ENCODE results near the gene MYO18B. TPM values are rescaled to one million over a fixed set of nuclear protein-coding genes. Genes with fewer than 3 reads are reported as not detected.

MYO18B gene
- total RNA-seq, 1 donor from 2014 or later: not detected

DNA sequence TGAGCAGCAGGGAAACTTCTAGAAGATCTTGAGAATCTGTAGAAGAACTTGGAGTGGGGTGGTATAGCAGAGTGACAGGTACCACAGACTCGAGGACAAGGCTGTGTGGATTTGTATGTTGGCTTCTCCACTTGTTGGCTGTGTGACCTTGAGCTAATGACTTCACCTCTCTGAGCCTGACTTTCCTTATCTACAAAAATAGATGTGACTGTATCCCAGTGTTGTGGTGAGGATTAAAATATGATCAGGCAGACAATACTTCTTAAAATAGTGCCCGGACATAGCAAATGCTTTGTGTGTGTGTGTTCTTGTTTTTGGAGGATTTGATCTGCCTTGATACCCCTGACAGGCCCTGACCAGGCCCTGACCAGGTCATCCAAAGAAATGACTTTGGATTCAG lies 40.8 kb downstream of the MYO18B start:
- no peak for TF ChIP-seq CTCF (IDR thresholded peaks at IDR 0.05; ENCODE audit: insufficient read depth, low read length, severe bottlenecking)
- no peaks in the 10 kb centered on the region for H3K36me3 ChIP-seq (ENCODE audit: control insufficient read depth, insufficient read depth, low read length)
- no peaks in the 10 kb centered on the region for H3K27me3 ChIP-seq (ENCODE audit: control insufficient read depth, insufficient read depth, low read length)
- FAIRE-seq (no peak), DNase-seq (ENCODE audit: low read depth) (no peak)
- H3K4me3 ChIP-seq (ENCODE audit: low read depth, low read length): no peak overlapping the region

DNA sequence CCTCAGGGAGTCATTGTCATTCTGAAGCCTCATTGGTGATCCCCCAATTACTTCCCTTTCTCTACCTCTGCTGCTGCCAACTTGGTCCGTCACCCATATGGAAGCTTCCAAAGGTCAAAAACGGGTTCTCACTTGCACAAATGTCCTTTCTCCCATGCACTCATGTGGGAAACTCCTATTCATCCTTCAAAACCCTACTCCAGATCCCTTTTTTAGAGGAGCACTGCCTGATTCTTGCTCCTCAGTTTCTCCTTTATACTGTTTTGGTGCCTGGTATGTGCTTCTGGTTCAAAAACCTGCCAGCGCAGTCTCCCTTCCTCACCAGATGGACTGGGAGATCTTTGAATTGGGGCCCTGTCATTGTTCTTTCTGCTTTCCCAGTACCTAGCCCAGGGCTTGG lies 41.9 kb downstream of the MYO18B start:
- Histone ChIP-seq H3K36me3 (ENCODE audit: control insufficient read depth, insufficient read depth, low read length) (no peaks in the 10 kb centered on the region), H3K27me3 (ENCODE audit: control insufficient read depth, insufficient read depth, low read length) (no peaks in the 10 kb centered on the region), H3K4me3 (ENCODE audit: low read depth, low read length) (no peak overlapping the region)
- TF ChIP-seq CTCF (IDR thresholded peaks at IDR 0.05; ENCODE audit: insufficient read depth, low read length, severe bottlenecking): no peak
- DNase-seq (ENCODE audit: low read depth): no peak
- FAIRE-seq: no peak

DNA sequence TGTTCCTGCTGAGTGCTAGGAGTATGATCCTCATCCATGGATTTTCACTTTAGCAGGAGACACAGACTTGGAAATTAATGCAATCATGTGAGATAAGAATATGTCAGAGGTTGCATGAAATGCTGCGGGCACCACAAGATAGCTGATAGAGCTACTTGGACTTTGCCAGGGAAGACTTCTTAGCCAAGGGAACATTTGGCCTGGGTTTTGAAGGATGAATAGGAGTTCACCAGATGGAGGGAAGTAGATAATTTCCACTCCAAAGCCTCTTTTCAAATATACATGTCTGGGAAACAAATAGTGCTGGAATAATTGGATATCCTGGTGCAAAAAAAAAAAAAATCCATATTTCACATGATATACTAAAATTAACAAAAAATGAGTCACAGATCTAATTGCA lies 44.2 kb downstream of the MYO18B start:
- FAIRE-seq (no peak), DNase-seq (ENCODE audit: low read depth) (no peak)
- TF ChIP-seq CTCF (IDR thresholded peaks at IDR 0.05; ENCODE audit: insufficient read depth, low read length, severe bottlenecking): no peak
- H3K36me3 ChIP-seq (ENCODE audit: control insufficient read depth, insufficient read depth, low read length): no peaks in the 10 kb centered on the region
- no peak overlapping the region for H3K4me3 ChIP-seq (ENCODE audit: low read depth, low read length)
- H3K27me3 ChIP-seq (ENCODE audit: control insufficient read depth, insufficient read depth, low read length): no peaks in the 10 kb centered on the region

DNA sequence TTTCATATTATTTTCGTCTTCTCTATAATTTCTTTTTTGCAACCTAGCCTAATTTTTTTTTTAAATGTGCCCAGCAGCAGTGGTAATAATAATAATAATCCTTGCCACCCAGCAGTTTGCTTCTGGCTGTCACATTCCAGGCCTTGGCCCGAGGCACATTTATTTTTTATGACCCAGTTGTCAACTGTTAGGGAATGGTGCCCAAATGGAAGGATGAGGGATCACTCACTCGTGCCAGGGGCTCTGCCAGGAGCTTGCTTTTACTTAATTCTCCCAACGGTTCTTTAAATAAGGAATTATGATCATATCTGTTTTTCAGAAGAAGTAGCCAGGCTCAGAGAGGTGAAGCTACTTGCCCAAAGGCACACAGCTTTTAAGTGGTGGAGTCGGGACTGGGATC lies 49.6 kb downstream of the MYO18B start:
- no peak for TF ChIP-seq CTCF (IDR thresholded peaks at IDR 0.05; ENCODE audit: insufficient read depth, low read length, severe bottlenecking)
- H3K36me3 ChIP-seq (ENCODE audit: control insufficient read depth, insufficient read depth, low read length): no peaks in the 10 kb centered on the region
- no peak for DNase-seq (ENCODE audit: low read depth)
- FAIRE-seq: no peak
- no peaks in the 10 kb centered on the region for H3K27me3 ChIP-seq (ENCODE audit: control insufficient read depth, insufficient read depth, low read length)
- H3K4me3 ChIP-seq (ENCODE audit: low read depth, low read length): no peak overlapping the region

DNA sequence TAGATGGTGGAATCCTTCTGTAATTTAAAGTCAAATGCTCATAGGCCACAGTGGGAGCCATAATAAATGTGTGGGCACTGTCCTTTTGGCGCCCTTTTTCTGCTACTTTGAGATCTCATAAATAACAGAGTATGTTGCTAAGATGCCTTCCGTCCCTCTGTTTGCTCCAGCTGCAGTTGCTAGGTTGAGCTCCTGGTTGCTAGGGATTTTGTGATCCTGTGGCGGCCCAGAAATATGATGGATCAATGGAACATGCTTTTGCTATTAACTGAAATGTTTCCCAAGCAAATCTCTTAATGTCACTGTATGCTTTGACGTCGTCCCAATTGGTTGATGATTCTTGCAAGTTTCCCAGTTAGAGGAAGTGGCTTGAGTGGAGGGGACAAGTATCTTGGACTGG lies 53.5 kb downstream of the MYO18B start:
- no peak for TF ChIP-seq CTCF (IDR thresholded peaks at IDR 0.05; ENCODE audit: insufficient read depth, low read length, severe bottlenecking)
- Histone ChIP-seq H3K36me3 (ENCODE audit: control insufficient read depth, insufficient read depth, low read length) (no peaks in the 10 kb centered on the region), H3K4me3 (ENCODE audit: low read depth, low read length) (no peak overlapping the region), H3K27me3 (ENCODE audit: control insufficient read depth, insufficient read depth, low read length) (no peaks in the 10 kb centered on the region)
- no peak for DNase-seq (ENCODE audit: low read depth)
- no peak for FAIRE-seq

DNA sequence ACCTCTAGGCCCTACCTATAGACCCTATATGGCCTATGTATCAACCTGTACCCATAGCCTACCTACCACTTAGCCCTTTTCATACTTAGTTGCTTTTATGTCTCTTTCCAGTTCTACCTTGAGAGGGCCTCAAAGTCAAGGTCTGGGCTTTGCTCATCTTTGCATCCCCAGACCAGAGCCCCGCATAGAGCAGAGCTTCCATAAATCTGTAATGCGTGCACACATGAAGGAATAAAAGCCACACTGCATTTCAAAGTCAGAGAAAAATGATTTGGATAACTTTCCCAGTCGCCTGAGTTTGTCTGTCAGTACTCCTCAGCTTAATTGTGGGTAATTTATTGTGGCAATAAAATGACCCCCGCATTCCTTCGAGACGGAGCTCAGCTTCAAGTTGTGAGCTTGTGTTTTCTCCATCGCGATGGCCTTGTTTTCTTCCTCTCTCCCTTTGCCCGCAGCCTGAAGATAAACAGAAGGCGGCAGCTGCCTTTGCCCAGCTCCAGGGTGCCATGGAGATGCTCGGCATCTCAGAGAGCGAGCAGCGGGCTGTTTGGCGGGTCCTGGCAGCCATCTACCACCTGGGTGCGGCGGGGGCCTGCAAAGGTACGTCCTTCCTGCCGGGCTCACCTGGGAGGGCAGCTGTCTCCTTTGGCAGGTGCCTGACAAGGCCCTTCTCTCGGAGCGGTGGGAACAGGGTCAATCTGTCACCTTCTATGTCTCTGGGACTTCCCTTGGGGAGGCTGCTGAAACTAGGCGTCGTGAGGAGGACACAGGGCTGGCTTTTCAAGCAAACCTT lies 55.7 kb downstream of the MYO18B start:
- Histone ChIP-seq H3K36me3 (ENCODE audit: control insufficient read depth, insufficient read depth, low read length) (no peaks in the 10 kb centered on the region), H3K4me3 (ENCODE audit: low read depth, low read length) (no peak overlapping the region), H3K27me3 (ENCODE audit: control insufficient read depth, insufficient read depth, low read length) (no peaks in the 10 kb centered on the region)
- FAIRE-seq (no peak), DNase-seq (ENCODE audit: low read depth) (no peak)
- TF ChIP-seq CTCF (IDR thresholded peaks at IDR 0.05; ENCODE audit: insufficient read depth, low read length, severe bottlenecking): no peak

Measured in bronchial epithelial cell (primary cell).